Colonic mucosa (tissue), 4 donors: Measurements from ENCODE around the gene BAZ1B. TPM values are rescaled to one million over a fixed set of nuclear protein-coding genes. Genes with fewer than 3 reads are reported as not detected.
"Not testable (repeated sequence)": the region's sequence is repeated elsewhere in the genome, so short reads cannot be mapped to it uniquely, and the experiment has no call there.

Source experiments
- DNase-seq: peaks from one replicate; pipeline ENCODE4 v3.0.0-alpha.2; 2020
- H3K27ac ChIP-seq: fragments of 200-600 bp; one replicate; pipeline ENCODE4 v1.8.0; 2021
- H3K27me3 ChIP-seq: fragments of 200-600 bp; one replicate; pipeline ENCODE4 v1.8.0; 2021
- H3K36me3 ChIP-seq: fragments of 200-600 bp; one replicate; pipeline ENCODE4 v1.8.0; 2021
- H3K4me1 ChIP-seq: fragments of 200-600 bp; one replicate; pipeline ENCODE4 v1.8.0; 2021; ENCODE audit warnings: mild to moderate bottlenecking
- H3K4me3 ChIP-seq: fragments of 200-600 bp; one replicate; pipeline ENCODE4 v1.8.0; 2021
- H3K9ac ChIP-seq, 2 donors: one replicate each; pipeline ENCODE4 v1.7.0; 2013; ENCODE audit warnings: control low read depth in 2 of 2, low read depth in 2 of 2, low read length in 2 of 2
- H3K9me3 ChIP-seq: fragments of 200-600 bp; one replicate; pipeline ENCODE4 v1.8.0; 2021
- CTCF ChIP-seq: fragments of 200-600 bp; IDR thresholded peaks from one replicate; pipeline ENCODE4 v1.8.0; 2022; ENCODE audit warnings: antibody characterized with exemption, mild to moderate bottlenecking
- intact Hi-C: fragments of 100-400 bp; cut with DNase I; formaldehyde crosslinking; loops from one replicate; pipeline ENCODE4 v1.14.1; 2022
- total RNA-seq, 2 donors: library from RNA; stranded (reverse); fragmentation: NEBNext Ultra II Directional in 1 of 2; extraction: Animal tissue kit (Norgen Biotek cat#: 25700) in 1 of 2; gene quantifications; one replicate each; pipeline ENCODE4 v1.2.1, GENCODE V29; 2021
- donor health status: healthy.
- donor health status: DM: no; HTN: no; CAD: no.
- donor health status: DM: no; HTN: no; CAD: no.

The BAZ1B gene
- total RNA-seq, 2 donors from 2014 or later, result 43.9 to 58.4 TPM

GRCh38 chr7:73489976-73490375, 32.1 kb downstream of the BAZ1B start:
- no peak for TF ChIP-seq CTCF
- Histone ChIP-seq H3K9ac (no peak overlapping the region), H3K4me1 (no peaks in the 10 kb centered on the region), H3K27ac (no peak overlapping the region), H3K27me3 (no peaks in the 10 kb centered on the region), H3K4me3 (no peak overlapping the region), H3K36me3 (peaks cover 7% of the 10 kb centered on the region), H3K9me3 (no peaks in the 10 kb centered on the region)
- DNase-seq, result no peak
- intact Hi-C loops, result loop anchor here (10.0 kb wide), 1 partner anchor 55 kb away; no protein-coding TSS in a partner anchor

- H3K9me3 ChIP-seq, result no peaks in the 10 kb centered on the region
- no peaks in the 10 kb centered on the region for H3K4me1 ChIP-seq
- no peaks in the 10 kb centered on the region for H3K27me3 ChIP-seq
- DNase-seq, result no peak
- no peak overlapping the region for H3K9ac ChIP-seq
- TF ChIP-seq CTCF, result no peak
- H3K36me3 ChIP-seq, result peaks cover 5% of the 10 kb centered on the region
- no peak overlapping the region for H3K27ac ChIP-seq
- H3K4me3 ChIP-seq, result no peak overlapping the region
- intact Hi-C loops, result loop anchor here (10.0 kb wide), 1 partner anchor 57 kb away; no protein-coding TSS in a partner anchor
Measured at GRCh38 chr7:73487486-73487885, 34.6 kb downstream of the BAZ1B start.

- no peaks in the 10 kb centered on the region for H3K36me3 ChIP-seq
Measured at GRCh38 chr7:73483171-73483570, 38.9 kb downstream of the BAZ1B start.

GRCh38 chr7:73482746-73483145, 39.3 kb downstream of the BAZ1B start:
- intact Hi-C loops, result loop anchor here (10.0 kb wide), 1 partner anchor 62 kb away; no protein-coding TSS in a partner anchor
- Histone ChIP-seq H3K9me3 (no peaks in the 10 kb centered on the region), H3K4me3 (no peak overlapping the region), H3K27ac (no peak overlapping the region), H3K36me3 (no peaks in the 10 kb centered on the region), H3K9ac (no peak overlapping the region), H3K4me1 (no peaks in the 10 kb centered on the region), H3K27me3 (no peaks in the 10 kb centered on the region)
- no peak for TF ChIP-seq CTCF
- no peak for DNase-seq

More at GRCh38 chr7:73483171-73483570, 38.9 kb downstream of the BAZ1B start:
- intact Hi-C loops, result loop anchor here (10.0 kb wide), 1 partner anchor 62 kb away; no protein-coding TSS in a partner anchor
- Histone ChIP-seq H3K9ac (no peak overlapping the region), H3K27ac (no peak overlapping the region), H3K4me1 (no peaks in the 10 kb centered on the region), H3K9me3 (no peaks in the 10 kb centered on the region), H3K4me3 (no peak overlapping the region), H3K27me3 (no peaks in the 10 kb centered on the region)
- TF ChIP-seq CTCF, result no peak
- no peak for DNase-seq

- not testable (repeated sequence) for H3K4me3 ChIP-seq, H3K27me3 ChIP-seq, H3K27ac ChIP-seq, H3K36me3 ChIP-seq, H3K9ac ChIP-seq, H3K4me1 ChIP-seq, H3K9me3 ChIP-seq
- DNase-seq, result peak; percentile 20
- intact Hi-C loops, result loop anchor here (10.0 kb wide), 1 partner anchor 63 kb away; no protein-coding TSS in a partner anchor
Measured at GRCh38 chr7:73481521-73481920, 40.6 kb downstream of the BAZ1B start.

- TF ChIP-seq CTCF, result no peak
- no peak for DNase-seq
- Histone ChIP-seq H3K27ac (no peak overlapping the region), H3K27me3 (no peaks in the 10 kb centered on the region), H3K4me1 (no peaks in the 10 kb centered on the region), H3K9me3 (no peaks in the 10 kb centered on the region), H3K36me3 (peaks cover 5% of the 10 kb centered on the region), H3K4me3 (no peak overlapping the region), H3K9ac (no peak overlapping the region)
- intact Hi-C loops, result no loop called here
Measured at GRCh38 chr7:73478549-73478948, 43.5 kb downstream of the BAZ1B start.
